Subcutaneous adipose tissue (tissue), 4 donors: ENCODE measurements around the gene UGT2A3. TPM values are rescaled to one million over a fixed set of nuclear protein-coding genes. Genes with fewer than 3 reads are reported as not detected.

ENCODE experiments used
- total RNA-seq, 4 donors: library from RNA; depleted of rRNA; stranded (reverse); fragments of >200 nt; gene quantifications; one replicate each; pipeline ENCODE4 v1.1.0, GENCODE V29; 2016
- TF ChIP-seq, protein P1 (sequence below): fragments of 450-650 bp; IDR thresholded peaks from one replicate; pipeline ENCODE4 v1.5.1; 2016; ENCODE audit warnings: low read depth, mild to moderate bottlenecking, control low read depth, antibody characterized with exemption, moderate library complexity

UGT2A3 gene
- total RNA-seq, 4 donors from 2014 or later: not detected

DNA sequence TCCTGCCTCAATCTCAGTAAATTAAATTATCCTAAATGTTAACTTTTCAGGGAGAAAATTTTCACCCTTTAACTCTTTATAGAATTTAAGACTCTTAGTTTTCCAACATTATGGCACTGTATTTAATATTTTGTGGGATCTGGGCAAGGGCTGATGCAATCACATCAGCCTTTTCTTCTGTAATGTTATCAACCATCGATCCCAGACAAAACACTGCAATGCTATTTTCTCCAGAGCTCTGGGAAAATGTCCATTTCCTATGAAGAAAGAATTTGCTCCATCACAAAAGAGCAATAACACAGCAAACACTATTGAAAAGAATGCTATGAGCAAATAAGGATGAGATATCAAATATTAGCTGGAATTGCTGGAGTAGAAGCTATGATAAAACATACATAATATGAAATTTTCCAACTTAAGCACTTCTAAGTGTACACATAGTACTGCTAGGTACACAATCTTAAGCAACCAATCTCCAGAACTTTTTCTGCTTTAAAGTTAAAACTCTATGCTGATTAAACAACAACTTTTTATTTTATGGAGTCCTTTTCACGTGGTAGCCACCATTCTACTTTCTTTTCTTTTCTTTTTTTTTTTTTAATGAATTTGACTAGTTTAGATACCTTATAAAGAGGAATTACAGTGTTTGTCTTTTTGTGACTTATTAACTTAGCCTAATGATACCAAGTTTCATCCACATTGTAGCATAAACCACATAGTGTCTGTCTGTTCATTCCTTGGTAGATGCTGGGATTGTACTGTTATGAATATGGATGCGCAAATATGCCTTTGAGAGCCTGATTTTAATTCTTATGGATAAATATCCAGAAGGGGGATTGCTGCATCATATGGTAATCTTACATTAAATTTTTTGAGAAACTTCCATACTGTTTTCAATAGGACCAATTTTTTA is 43.6 kb downstream of the UGT2A3 start:
- TF ChIP-seq, protein P1, sequence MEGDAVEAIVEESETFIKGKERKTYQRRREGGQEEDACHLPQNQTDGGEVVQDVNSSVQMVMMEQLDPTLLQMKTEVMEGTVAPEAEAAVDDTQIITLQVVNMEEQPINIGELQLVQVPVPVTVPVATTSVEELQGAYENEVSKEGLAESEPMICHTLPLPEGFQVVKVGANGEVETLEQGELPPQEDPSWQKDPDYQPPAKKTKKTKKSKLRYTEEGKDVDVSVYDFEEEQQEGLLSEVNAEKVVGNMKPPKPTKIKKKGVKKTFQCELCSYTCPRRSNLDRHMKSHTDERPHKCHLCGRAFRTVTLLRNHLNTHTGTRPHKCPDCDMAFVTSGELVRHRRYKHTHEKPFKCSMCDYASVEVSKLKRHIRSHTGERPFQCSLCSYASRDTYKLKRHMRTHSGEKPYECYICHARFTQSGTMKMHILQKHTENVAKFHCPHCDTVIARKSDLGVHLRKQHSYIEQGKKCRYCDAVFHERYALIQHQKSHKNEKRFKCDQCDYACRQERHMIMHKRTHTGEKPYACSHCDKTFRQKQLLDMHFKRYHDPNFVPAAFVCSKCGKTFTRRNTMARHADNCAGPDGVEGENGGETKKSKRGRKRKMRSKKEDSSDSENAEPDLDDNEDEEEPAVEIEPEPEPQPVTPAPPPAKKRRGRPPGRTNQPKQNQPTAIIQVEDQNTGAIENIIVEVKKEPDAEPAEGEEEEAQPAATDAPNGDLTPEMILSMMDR: no peak

DNA sequence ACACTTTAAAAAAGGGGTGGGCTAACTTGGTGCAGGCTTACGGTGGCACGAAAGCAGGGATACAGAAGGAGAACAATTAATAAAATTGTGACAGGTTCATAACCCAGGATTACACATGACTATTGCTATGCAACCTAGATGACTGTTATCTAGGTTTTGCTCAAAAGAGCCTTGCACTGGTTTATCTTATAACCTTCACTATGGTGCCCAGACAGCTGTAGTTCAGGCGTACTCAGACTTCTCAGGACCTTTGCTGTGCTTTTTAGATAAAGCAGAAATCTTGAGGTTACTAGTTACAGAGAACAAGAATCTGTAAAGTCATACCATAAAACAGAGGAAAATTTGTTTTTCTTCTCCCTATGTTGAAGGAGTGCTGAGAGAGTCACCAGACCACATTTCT is 44.4 kb downstream of the UGT2A3 start:
- TF ChIP-seq, protein P1: no peak

DNA sequence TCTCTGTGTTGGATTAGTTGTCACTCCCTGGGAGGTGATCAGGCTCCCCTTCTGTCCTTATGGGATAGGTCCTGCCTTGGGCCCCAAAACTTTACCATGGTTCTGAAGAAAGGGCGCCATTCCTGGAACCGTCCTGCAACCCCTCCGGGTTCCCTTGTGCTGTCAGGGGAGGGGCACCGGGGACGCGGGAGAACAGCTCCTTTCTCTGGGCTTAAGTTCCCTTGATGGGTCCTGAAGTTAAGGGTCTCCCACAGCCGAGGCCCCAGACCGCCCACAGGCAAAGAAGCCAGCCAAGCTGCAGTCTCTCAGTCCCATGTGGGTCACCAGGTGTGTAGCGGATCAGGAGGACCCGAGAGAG is 44.8 kb downstream of the UGT2A3 start:
- TF ChIP-seq, protein P1: no peak

DNA sequence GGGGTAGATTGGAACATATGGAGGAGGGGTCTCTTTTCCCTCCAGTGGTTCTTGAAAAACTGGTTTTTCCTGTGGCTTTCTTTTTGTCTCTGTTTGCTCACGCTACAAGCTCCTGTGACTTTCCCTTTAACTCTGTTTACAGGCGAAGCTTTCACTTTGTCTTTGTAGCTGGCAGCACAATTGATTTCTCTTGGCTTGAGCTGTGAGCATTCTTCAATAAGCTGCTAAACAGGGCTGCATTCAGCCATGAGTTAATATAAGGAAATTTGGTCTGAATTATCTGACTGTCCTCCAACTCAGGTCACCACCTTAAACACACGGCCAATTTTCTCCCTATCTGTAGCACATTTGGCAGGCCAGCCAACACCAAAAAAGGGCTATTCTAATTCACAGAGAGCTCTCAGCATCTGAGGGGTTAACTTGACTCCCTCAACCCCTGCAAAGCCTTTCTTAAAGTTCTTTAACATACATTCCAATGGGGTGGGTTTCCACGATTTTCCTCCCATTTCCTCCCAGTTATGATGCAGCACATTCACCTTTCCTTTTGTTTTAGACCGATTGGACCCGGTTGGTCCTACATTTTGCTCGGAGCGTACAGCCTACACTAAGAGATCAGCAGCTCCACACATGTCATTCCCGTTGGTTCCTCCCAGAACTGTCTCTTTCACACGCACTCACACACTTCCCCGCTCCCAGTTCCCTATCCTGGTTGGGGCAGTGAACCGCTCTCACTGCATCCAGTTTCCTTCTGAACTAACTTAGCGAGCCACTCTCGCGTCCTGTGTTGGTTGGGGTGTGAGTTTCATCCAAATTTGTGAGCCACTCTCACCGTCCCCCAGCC is 45.4 kb downstream of the UGT2A3 start:
- TF ChIP-seq, protein P1: no peak

DNA sequence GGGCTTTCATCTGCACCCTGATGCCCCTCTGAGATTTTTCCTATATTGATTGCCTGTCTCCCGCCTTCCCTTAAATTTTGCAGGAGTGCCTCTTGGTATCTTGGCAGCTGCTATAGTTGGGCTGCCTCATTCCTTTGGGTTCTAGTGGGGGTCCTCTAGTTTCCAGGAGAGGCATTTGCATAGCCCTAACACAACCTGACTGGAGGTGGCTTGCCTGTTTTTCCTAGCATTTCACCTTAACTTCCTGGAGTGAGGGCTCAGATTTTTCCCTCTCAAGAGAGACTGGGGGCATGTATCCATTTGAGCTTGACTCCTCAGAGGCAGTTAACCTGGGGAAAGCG is 46.0 kb downstream of the UGT2A3 start:
- TF ChIP-seq, protein P1: no peak

DNA sequence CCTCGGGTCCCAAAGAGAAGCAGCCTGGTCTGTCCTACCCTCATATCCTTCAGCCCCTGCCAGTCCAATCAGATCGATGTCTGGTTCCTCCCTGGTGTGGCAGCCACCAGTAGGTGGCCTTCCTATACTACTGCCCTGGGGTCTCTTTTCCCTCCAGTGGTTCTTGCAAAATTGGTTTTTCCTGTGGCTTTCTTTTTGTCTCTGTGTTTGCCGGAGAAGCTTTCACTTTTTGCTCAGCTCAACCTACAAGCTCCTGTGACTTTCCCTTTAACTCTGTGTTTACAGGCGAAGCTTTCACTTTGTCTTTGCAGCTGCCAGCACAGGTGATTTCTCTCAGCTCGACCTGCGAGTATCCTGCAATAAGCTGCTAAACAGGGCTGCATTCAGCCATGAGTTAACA is 46.8 kb downstream of the UGT2A3 start:
- TF ChIP-seq, protein P1: no peak

DNA sequence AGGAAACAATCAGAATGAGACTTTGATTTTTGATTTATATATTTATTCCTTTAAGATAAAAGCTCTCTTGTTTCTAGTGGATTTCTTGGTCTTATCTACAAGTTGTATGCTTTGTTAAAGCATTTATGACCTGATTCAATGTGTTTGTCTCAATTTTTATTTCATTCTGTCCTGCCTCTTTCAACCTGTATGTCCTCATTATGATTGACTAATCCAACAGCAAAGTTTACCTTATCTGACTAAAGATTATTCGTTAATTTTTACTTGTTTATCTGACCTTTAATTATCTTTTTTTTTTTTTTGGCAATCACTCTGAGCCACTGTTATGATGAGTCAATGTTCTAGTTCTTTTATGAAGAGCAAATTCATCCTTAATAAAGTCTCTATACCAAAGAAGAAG is 54.9 kb downstream of the UGT2A3 start:
- TF ChIP-seq, protein P1: no peak
